Measurements from ENCODE around the gene CNTFR.

The CNTFR gene

DNA sequence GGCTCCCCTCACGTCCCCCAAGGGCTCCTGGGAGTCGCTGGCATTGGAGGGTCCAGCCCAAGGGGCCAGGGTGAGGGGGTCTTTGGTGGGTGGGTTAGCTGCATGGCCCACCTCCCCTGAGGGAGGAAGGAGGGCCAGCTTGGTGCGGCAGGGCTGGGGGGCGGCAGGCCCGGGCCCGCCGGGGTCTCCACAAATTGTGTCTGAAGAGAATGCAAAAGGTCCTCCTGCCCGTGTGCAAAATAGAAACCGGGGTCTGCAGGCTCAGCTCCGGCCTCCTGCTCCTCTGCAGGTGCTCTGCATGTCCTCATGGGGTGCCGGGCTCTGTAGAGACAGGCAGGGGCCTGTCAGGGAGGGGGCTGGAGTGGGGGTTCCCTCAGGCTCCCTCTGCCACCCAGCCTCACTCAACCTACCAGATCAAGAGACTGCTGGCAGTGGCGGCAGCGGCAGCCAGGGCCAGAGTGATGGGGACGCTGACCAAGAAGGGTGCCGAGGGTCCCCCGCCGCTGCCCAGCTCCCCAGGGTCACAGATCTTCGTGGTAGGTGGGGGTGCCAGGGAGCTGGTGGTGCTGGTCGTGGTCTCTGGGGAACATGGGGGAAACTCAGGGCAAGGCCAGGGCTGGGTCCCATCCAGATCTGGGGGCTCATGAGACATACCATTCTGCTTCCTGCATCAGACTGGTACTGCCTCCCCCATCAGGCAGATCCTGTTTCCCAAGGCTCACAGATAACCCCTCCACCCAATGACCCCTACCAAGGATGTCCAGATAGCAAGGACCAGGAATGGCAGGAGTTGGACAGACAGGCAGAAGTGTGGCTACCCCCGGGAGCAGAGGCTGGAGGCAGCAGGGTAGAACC is 37.5 kb downstream of the CNTFR start:
- in situ Hi-C loops (cut with HindIII; ENCODE audit: low pct_ligation_motif_present, low sequenced_read_pairs) = no loop called here
- TF ChIP-seq, protein P1, sequence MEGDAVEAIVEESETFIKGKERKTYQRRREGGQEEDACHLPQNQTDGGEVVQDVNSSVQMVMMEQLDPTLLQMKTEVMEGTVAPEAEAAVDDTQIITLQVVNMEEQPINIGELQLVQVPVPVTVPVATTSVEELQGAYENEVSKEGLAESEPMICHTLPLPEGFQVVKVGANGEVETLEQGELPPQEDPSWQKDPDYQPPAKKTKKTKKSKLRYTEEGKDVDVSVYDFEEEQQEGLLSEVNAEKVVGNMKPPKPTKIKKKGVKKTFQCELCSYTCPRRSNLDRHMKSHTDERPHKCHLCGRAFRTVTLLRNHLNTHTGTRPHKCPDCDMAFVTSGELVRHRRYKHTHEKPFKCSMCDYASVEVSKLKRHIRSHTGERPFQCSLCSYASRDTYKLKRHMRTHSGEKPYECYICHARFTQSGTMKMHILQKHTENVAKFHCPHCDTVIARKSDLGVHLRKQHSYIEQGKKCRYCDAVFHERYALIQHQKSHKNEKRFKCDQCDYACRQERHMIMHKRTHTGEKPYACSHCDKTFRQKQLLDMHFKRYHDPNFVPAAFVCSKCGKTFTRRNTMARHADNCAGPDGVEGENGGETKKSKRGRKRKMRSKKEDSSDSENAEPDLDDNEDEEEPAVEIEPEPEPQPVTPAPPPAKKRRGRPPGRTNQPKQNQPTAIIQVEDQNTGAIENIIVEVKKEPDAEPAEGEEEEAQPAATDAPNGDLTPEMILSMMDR (IDR thresholded peaks at IDR 0.05; ENCODE audit: low read depth, low read length, missing control alignments) = no peak
- H3K36me3 ChIP-seq (replicated peaks) = no peaks in the 10 kb centered on the region
- H3K4me3 ChIP-seq (ENCODE audit: low read depth, low read length) = no peak overlapping the region
- DNase-seq = no peak
- no peak overlapping the region for H3K27ac ChIP-seq
- peaks cover 18% of the 10 kb centered on the region for H3K27me3 ChIP-seq (replicated peaks)

DNA sequence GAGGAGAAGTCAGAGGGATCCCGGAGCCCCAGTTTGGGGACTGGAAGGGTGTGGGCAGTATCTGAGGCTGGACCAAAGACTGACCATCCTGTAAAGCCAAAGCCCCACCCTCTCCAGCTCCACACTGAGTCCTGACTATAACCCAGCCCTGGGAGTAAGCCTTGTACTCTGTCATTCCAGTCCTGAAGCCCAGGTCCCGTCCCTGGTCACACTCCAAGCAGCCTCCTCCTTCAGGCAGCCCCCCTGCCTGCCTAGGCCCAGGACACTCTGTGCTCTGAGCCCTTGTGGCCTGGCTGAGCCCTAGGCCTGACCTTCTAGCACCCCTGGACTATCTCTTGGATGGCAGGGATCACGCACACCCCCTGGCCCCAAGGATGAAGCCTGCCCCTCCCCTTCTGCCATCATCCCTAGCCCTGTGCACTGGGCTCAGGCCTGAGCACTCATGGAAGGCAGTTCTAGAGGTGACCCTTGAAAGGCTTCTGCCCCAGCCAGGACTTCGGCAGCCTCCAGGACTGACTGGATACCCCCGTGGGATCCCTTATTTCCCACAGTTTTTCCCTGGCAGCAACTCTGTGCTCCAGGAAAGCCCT is 38.7 kb downstream of the CNTFR start:
- peaks cover 17% of the 10 kb centered on the region for H3K27me3 ChIP-seq (replicated peaks)

DNA sequence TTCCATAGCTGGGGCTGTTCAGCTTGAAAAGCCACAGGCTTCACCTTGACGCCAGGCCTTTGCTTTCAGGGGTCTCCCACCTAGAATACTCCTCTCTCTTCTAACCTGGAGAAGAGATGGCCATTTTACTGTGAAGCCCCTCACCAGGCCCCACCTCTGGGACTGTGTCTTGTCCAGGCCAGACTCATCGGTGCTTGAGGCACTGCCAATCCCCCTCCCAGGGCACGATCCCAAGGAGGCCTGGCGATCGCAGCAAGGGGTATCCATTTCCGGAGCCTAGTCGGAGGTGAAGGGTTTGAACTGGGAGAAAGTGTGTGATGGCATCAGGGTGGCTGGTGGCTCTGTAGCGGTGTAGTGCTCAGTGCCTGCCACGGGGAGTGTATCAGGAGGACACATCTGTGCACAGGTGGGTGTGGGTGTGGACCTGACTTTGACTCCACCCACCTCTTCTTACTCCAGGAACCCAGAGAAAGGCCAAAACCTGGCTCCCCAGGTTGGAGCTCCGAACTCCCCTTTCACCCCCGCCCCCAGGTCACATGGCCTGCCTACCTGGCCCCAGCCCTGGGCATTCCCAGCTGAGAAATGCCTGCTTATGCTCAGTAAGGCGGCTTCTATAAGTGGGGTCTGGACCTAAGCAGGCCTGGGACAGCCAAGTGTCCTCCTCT is 39.4 kb downstream of the CNTFR start:
- in situ Hi-C loops (cut with HindIII; ENCODE audit: low pct_ligation_motif_present, low sequenced_read_pairs) = no loop called here
- TF ChIP-seq, protein P1 (IDR thresholded peaks at IDR 0.05; ENCODE audit: low read depth, low read length, missing control alignments) = no peak
- no peak for DNase-seq
- Histone ChIP-seq H3K27me3 (replicated peaks) (peaks cover 17% of the 10 kb centered on the region), H3K36me3 (replicated peaks) (no peaks in the 10 kb centered on the region), H3K4me3 (ENCODE audit: low read depth, low read length) (no peak overlapping the region), H3K27ac (no peak overlapping the region)

More for the DNA sequence above, 38.7 kb downstream of the CNTFR start:
- H3K36me3 ChIP-seq (replicated peaks) = no peaks in the 10 kb centered on the region
- no peak overlapping the region for H3K4me3 ChIP-seq (ENCODE audit: low read depth, low read length)
- H3K27ac ChIP-seq = no peak overlapping the region
- in situ Hi-C loops (cut with HindIII; ENCODE audit: low pct_ligation_motif_present, low sequenced_read_pairs) = no loop called here
- no peak for DNase-seq
- TF ChIP-seq, protein P1 (IDR thresholded peaks at IDR 0.05; ENCODE audit: low read depth, low read length, missing control alignments) = no peak

GRCh38 chr9:34549407-34549732 is 40.2 kb downstream of the CNTFR start:
- Histone ChIP-seq H3K27me3 (replicated peaks) (peaks cover 15% of the 10 kb centered on the region), H3K36me3 (replicated peaks) (no peaks in the 10 kb centered on the region), H3K4me3 (ENCODE audit: low read depth, low read length) (no peak overlapping the region), H3K27ac (no peak overlapping the region)
- TF ChIP-seq, protein P1 (IDR thresholded peaks at IDR 0.05; ENCODE audit: low read depth, low read length, missing control alignments) = no peak
- in situ Hi-C loops (cut with HindIII; ENCODE audit: low pct_ligation_motif_present, low sequenced_read_pairs) = no loop called here
- DNase-seq = no peak

GRCh38 chr9:34547960-34548611 is 41.4 kb downstream of the CNTFR start:
- in situ Hi-C loops (cut with HindIII; ENCODE audit: low pct_ligation_motif_present, low sequenced_read_pairs) = no loop called here
- Histone ChIP-seq H3K4me3 (ENCODE audit: low read depth, low read length) (no peak overlapping the region), H3K27ac (no peak overlapping the region), H3K36me3 (replicated peaks) (no peaks in the 10 kb centered on the region), H3K27me3 (replicated peaks) (peaks cover 10% of the 10 kb centered on the region)
- TF ChIP-seq, protein P1 (IDR thresholded peaks at IDR 0.05; ENCODE audit: low read depth, low read length, missing control alignments) = peak; percentile 96
- peak; percentile 51 for DNase-seq
